Mesendoderm (in vitro differentiated cells): Measurements from ENCODE around the gene EPS8L1. TPM values are rescaled to one million over a fixed set of nuclear protein-coding genes. Genes with fewer than 3 reads are reported as not detected.
"Not testable (repeated sequence)": the region's sequence is repeated elsewhere in the genome, so short reads cannot be mapped to it uniquely, and the experiment has no call there.

Experiments used
- DNase-seq: peaks from one replicate; pipeline ENCODE4 v3.0.0; 2013
- H2AK5ac ChIP-seq: 2 replicates; pipeline ENCODE4 v1.6.1; 2013; ENCODE audit warnings: low read length, inconsistent platforms
- H2BK120ac ChIP-seq: 2 replicates; pipeline ENCODE4 v1.6.1; 2013; ENCODE audit warnings: low read depth, mild to moderate bottlenecking, low read length, moderate library complexity, mixed read lengths
- H2BK15ac ChIP-seq: replicated peaks from 2 replicates; pipeline ENCODE4 v1.6.1; 2013; ENCODE audit warnings: low read depth, mild to moderate bottlenecking, moderate library complexity
- H2BK5ac ChIP-seq: 2 replicates; pipeline ENCODE4 v1.6.1; 2013; ENCODE audit warnings: low read length, inconsistent platforms
- H3K18ac ChIP-seq: 2 replicates; pipeline ENCODE4 v1.6.1; 2013; ENCODE audit warnings: mild to moderate bottlenecking, low read length, mixed read lengths
- H3K23ac ChIP-seq: one replicate; pipeline ENCODE4 v1.6.1; 2013; ENCODE audit warnings: low read length
- H3K27ac ChIP-seq: 2 replicates; pipeline ENCODE4 v1.5.1; 2013; ENCODE audit warnings: low read depth, mild to moderate bottlenecking, inconsistent platforms, low read length, moderate library complexity
- H3K27me3 ChIP-seq: 2 replicates; pipeline ENCODE4 v1.6.1; 2013; ENCODE audit warnings: low read length, control low read depth, mild to moderate bottlenecking, inconsistent platforms; ENCODE audit not compliant: insufficient read depth, poor library complexity
- H3K36me3 ChIP-seq: 2 replicates; pipeline ENCODE4 v1.6.1; 2013; ENCODE audit warnings: low read length, inconsistent platforms; ENCODE audit not compliant: control insufficient read depth, insufficient read depth
- H3K4ac ChIP-seq: one replicate; pipeline ENCODE4 v1.6.1; 2013; ENCODE audit warnings: low read depth, mild to moderate bottlenecking, low read length, moderate library complexity
- H3K4me1 ChIP-seq: 2 replicates; pipeline ENCODE4 v1.6.1; 2013; ENCODE audit warnings: low read depth, low read length, inconsistent platforms; ENCODE audit not compliant: control insufficient read depth
- H3K4me2 ChIP-seq: 2 replicates; pipeline ENCODE4 v1.6.1; 2013; ENCODE audit warnings: low read length
- H3K4me3 ChIP-seq: 2 replicates; pipeline ENCODE4 v1.5.1; 2013; ENCODE audit warnings: mild to moderate bottlenecking, low read length
- H3K56ac ChIP-seq: one replicate; pipeline ENCODE4 v1.6.1; 2013; ENCODE audit warnings: low read length
- H3K79me1 ChIP-seq: 2 replicates; pipeline ENCODE4 v1.6.1; 2013; ENCODE audit warnings: low read length, inconsistent platforms
- H3K79me2 ChIP-seq: 2 replicates; pipeline ENCODE4 v1.6.1; 2013; ENCODE audit warnings: mild to moderate bottlenecking, low read length; ENCODE audit not compliant: control insufficient read depth, insufficient read depth
- H3K9ac ChIP-seq: 2 replicates; pipeline ENCODE4 v1.6.1; 2013; ENCODE audit warnings: low read length, inconsistent platforms
- H4K5ac ChIP-seq: one replicate; pipeline ENCODE4 v1.6.1; 2013; ENCODE audit warnings: low read length
- H4K8ac ChIP-seq: one replicate; pipeline ENCODE4 v1.6.1; 2013; ENCODE audit warnings: low read depth, mild to moderate bottlenecking, control low read depth, low read length, moderate library complexity
- WGBS: extraction: QIAGEN DNeasy Blood & Tissue Kit; methylation state at CpG from one replicate; pipeline ENCODE4 v1.1.7; 2013; ENCODE audit warnings: low lambda C conversion rate, missing lambda C conversion rate; ENCODE audit not compliant: insufficient coverage; ENCODE audit errors: extremely low coverage; 5-methylcytosine and 5-hydroxymethylcytosine counted together
- polyA plus RNA-seq, 2 experiments: library from polyadenylated mRNA; stranded (reverse); fragments of 200-250 nt; gene quantifications; one replicate each; pipeline ENCODE4 v1.2.3, GENCODE V29; 2013

EPS8L1 gene
- 13.8 TPM for polyA plus RNA-seq (2013, experiment 1 of 2)
- 11.6 TPM for polyA plus RNA-seq (2013, experiment 2 of 2)

GRCh38 chr19:55075371-55075998, at the start of gene EPS8L1:
Gene EPS8L1, plus strand, starts transcription at chr19:55075869. Its CDS starts 576 bp downstream, at chr19:55076445.
- Histone ChIP-seq H2BK5ac (no peak within 1 kb of the TSS), H3K56ac (peak within 1 kb of the TSS; percentile 64), H3K23ac (no peak within 1 kb of the TSS), H2BK15ac (no peak within 1 kb of the TSS), H3K4ac (peak within 1 kb of the TSS; percentile 58), H3K27ac (no peak within 1 kb of the TSS), H3K36me3 (no peaks in the 10 kb centered on the region), H3K18ac (no peak within 1 kb of the TSS), H3K9ac (peak within 1 kb of the TSS; percentile 9), H2BK120ac (no peak within 1 kb of the TSS), H3K4me1 (peaks cover 1% of the 10 kb centered on the region), H4K8ac (no peak within 1 kb of the TSS), H3K4me3 (no peak within 1 kb of the TSS), H3K4me2 (no peak within 1 kb of the TSS), H4K5ac (no peak within 1 kb of the TSS), H2AK5ac (no peak within 1 kb of the TSS), H3K79me1 (no peaks in the 10 kb centered on the region), H3K79me2 (no peaks in the 10 kb centered on the region), H3K27me3 (no peaks in the 10 kb centered on the region)
- peak; percentile 86 for DNase-seq
- no CpG with 5 or more reads among the region's 18 CpGs for WGBS

DNA sequence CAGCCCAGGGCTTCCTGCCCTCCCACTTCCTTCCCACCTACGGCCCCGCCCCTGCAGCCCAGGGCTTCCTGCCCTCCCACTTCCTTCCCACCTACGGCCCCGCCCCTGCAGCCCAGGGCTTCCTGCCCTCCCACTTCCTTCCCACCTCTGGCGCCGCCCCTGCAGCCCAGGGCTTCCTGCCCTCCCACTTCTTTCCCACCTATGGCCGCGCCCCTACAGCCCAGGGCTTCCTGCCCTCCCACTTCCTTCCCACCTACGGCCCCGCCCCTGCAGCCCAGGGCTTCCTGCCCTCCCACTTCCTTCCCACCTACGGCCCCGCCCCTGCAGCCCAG, 48.6 kb upstream of the EPS8L1 start:
- not testable (repeated sequence) for H3K79me2 ChIP-seq, H2BK5ac ChIP-seq, H3K4me2 ChIP-seq, H3K9ac ChIP-seq, H4K8ac ChIP-seq, H3K79me1 ChIP-seq, H3K18ac ChIP-seq, H3K36me3 ChIP-seq, H2BK15ac ChIP-seq, H3K4me1 ChIP-seq, H2BK120ac ChIP-seq, H3K23ac ChIP-seq, H4K5ac ChIP-seq, H3K4ac ChIP-seq, H2AK5ac ChIP-seq, H3K56ac ChIP-seq, H3K27me3 ChIP-seq, H3K4me3 ChIP-seq, H3K27ac ChIP-seq, DNase-seq
- WGBS, result no CpG with 5 or more reads among the region's 12 CpGs

GRCh38 chr19:55027472-55028337, 48.0 kb upstream of the EPS8L1 start:
- H2BK5ac ChIP-seq, result no peak overlapping the region
- no peak overlapping the region for H3K4me3 ChIP-seq
- H2BK15ac ChIP-seq, result no peak overlapping the region
- no peak overlapping the region for H3K4me2 ChIP-seq
- no peaks in the 10 kb centered on the region for H3K79me1 ChIP-seq
- no peak overlapping the region for H3K23ac ChIP-seq
- no peak for DNase-seq
- no peak overlapping the region for H3K9ac ChIP-seq
- no peak overlapping the region for H3K18ac ChIP-seq
- H4K8ac ChIP-seq, result no peak overlapping the region
- no peak overlapping the region for H2BK120ac ChIP-seq
- no CpG with 5 or more reads among the region's 21 CpGs for WGBS
- H3K79me2 ChIP-seq, result peaks cover 2% of the 10 kb centered on the region
- H3K36me3 ChIP-seq, result no peaks in the 10 kb centered on the region
- H3K27ac ChIP-seq, result no peak overlapping the region
- H3K56ac ChIP-seq, result peak overlapping the region; percentile 31
- H4K5ac ChIP-seq, result no peak overlapping the region
- H3K4ac ChIP-seq, result no peak overlapping the region
- no peaks in the 10 kb centered on the region for H3K4me1 ChIP-seq
- no peaks in the 10 kb centered on the region for H3K27me3 ChIP-seq
- H2AK5ac ChIP-seq, result no peak overlapping the region

DNA sequence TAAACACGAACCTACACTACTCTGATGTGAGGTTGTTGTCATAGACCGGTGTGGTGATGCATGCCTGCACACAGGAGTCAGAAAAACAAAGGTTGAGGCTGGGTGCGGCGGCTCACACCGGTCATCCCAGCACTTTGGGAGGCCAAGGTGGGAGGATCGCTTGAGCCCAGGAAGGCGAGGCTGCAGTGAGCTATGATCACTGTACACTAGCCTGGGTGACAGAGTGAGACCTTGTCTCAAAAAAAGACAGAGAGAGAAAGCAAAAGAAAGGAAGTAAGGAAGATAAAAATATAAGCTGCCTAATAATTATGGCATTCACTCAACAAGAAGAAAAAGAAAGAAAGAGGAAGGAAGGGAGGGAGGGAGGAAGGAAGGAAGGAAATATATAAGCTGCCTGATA, 46.9 kb upstream of the EPS8L1 start:
- no peaks in the 10 kb centered on the region for H3K79me1 ChIP-seq
- no peak overlapping the region for H2BK15ac ChIP-seq
- H3K4ac ChIP-seq, result no peak overlapping the region
- H4K5ac ChIP-seq, result no peak overlapping the region
- no peak overlapping the region for H2AK5ac ChIP-seq
- no peak overlapping the region for H3K23ac ChIP-seq
- no peaks in the 10 kb centered on the region for H3K27me3 ChIP-seq
- no peak overlapping the region for H3K56ac ChIP-seq
- H3K4me3 ChIP-seq, result no peak overlapping the region
- H3K4me1 ChIP-seq, result no peaks in the 10 kb centered on the region
- no peak overlapping the region for H4K8ac ChIP-seq
- H3K18ac ChIP-seq, result no peak overlapping the region
- no peak overlapping the region for H2BK5ac ChIP-seq
- H2BK120ac ChIP-seq, result no peak overlapping the region
- no peak for DNase-seq
- peaks cover 2% of the 10 kb centered on the region for H3K79me2 ChIP-seq
- no CpG with 5 or more reads among the region's 7 CpGs for WGBS
- H3K4me2 ChIP-seq, result no peak overlapping the region
- no peaks in the 10 kb centered on the region for H3K36me3 ChIP-seq
- H3K9ac ChIP-seq, result no peak overlapping the region
- no peak overlapping the region for H3K27ac ChIP-seq

GRCh38 chr19:55031178-55031577, 44.5 kb upstream of the EPS8L1 start:
- H2AK5ac ChIP-seq, result no peak overlapping the region
- H3K27me3 ChIP-seq, result no peaks in the 10 kb centered on the region
- no peak overlapping the region for H3K23ac ChIP-seq
- WGBS, result no CpG with 5 or more reads among the region's 7 CpGs
- no peak overlapping the region for H3K9ac ChIP-seq
- no peak overlapping the region for H2BK5ac ChIP-seq
- no peak overlapping the region for H2BK15ac ChIP-seq
- no peak overlapping the region for H4K8ac ChIP-seq
- peaks cover 2% of the 10 kb centered on the region for H3K79me2 ChIP-seq
- H2BK120ac ChIP-seq, result no peak overlapping the region
- H3K56ac ChIP-seq, result no peak overlapping the region
- H3K4me3 ChIP-seq, result no peak overlapping the region
- H4K5ac ChIP-seq, result no peak overlapping the region
- no peaks in the 10 kb centered on the region for H3K4me1 ChIP-seq
- H3K4me2 ChIP-seq, result no peak overlapping the region
- H3K79me1 ChIP-seq, result no peaks in the 10 kb centered on the region
- no peak overlapping the region for H3K4ac ChIP-seq
- DNase-seq, result no peak
- H3K18ac ChIP-seq, result no peak overlapping the region
- no peak overlapping the region for H3K27ac ChIP-seq
- no peaks in the 10 kb centered on the region for H3K36me3 ChIP-seq
